H9 (cell line): ENCODE measurements around the gene MIAT. TPM values are rescaled to one million over a fixed set of nuclear protein-coding genes. Genes with fewer than 3 reads are reported as not detected.

ENCODE experiments used
- DNase-seq: peaks from one replicate; pipeline ENCODE4 v3.0.0-alpha.2; 2017
- H2AFZ ChIP-seq: one replicate; pipeline ENCODE4 v1.6.1; 2013; ENCODE audit warnings: mild to moderate bottlenecking, low read length, control low read depth, moderate library complexity
- H2AK5ac ChIP-seq: 2 replicates; pipeline ENCODE4 v1.6.1; 2013; ENCODE audit warnings: low read length, control low read depth, mixed read lengths; ENCODE audit not compliant: insufficient read length
- H2BK120ac ChIP-seq: one replicate; pipeline ENCODE4 v1.6.1; 2013; ENCODE audit warnings: low read depth, mild to moderate bottlenecking, low read length, control low read depth, inconsistent platforms; ENCODE audit not compliant: poor library complexity, severe bottlenecking
- H2BK12ac ChIP-seq: 2 replicates; pipeline ENCODE4 v1.6.1; 2013; ENCODE audit warnings: low read length, control low read depth, mixed read lengths, low read depth; ENCODE audit not compliant: insufficient read length
- H2BK15ac ChIP-seq: 2 replicates; pipeline ENCODE4 v1.6.1; 2013; ENCODE audit warnings: low read depth, low read length, control low read depth
- H2BK20ac ChIP-seq: one replicate; pipeline ENCODE4 v1.6.1; 2013; ENCODE audit warnings: low read depth, mild to moderate bottlenecking, low read length, control low read depth, inconsistent platforms; ENCODE audit not compliant: poor library complexity, severe bottlenecking
- H2BK5ac ChIP-seq: 2 replicates; pipeline ENCODE4 v1.6.1; 2013; ENCODE audit warnings: low read length, control low read depth, mixed read lengths; ENCODE audit not compliant: insufficient read length
- H3K14ac ChIP-seq: 2 replicates; pipeline ENCODE4 v1.6.1; 2013; ENCODE audit warnings: low read length, control low read depth; ENCODE audit not compliant: insufficient read depth
- H3K18ac ChIP-seq: 2 replicates; pipeline ENCODE4 v1.6.1; 2013; ENCODE audit warnings: low read depth, mild to moderate bottlenecking, mixed read lengths, low read length, control low read depth; ENCODE audit not compliant: insufficient read length
- H3K23ac ChIP-seq: 2 replicates; pipeline ENCODE4 v1.6.1; 2013; ENCODE audit warnings: low read length, control low read depth, mixed read lengths, low read depth; ENCODE audit not compliant: insufficient read length
- H3K23me2 ChIP-seq: 2 replicates; pipeline ENCODE4 v1.6.1; 2013; ENCODE audit warnings: low read depth, mild to moderate bottlenecking, mixed read lengths, low read length, control low read depth; ENCODE audit not compliant: insufficient read length, poor library complexity, severe bottlenecking
- H3K27ac ChIP-seq: 2 replicates; pipeline ENCODE4 v1.5.1; 2013; ENCODE audit warnings: low read length, control low read depth, mixed read lengths, low read depth; ENCODE audit not compliant: insufficient read length
- H3K27me3 ChIP-seq: 2 replicates; pipeline ENCODE4 v1.6.1; 2013; ENCODE audit warnings: low read length, control low read depth, inconsistent platforms; ENCODE audit not compliant: insufficient read depth
- H3K4ac ChIP-seq: 2 replicates; pipeline ENCODE4 v1.6.1; 2013; ENCODE audit warnings: low read depth, mild to moderate bottlenecking, control low read depth, inconsistent platforms, low read length, moderate library complexity
- H3K4me1 ChIP-seq: 2 replicates; pipeline ENCODE4 v1.6.1; 2013; ENCODE audit warnings: low read length, control low read depth, inconsistent platforms; ENCODE audit not compliant: insufficient read depth
- H3K4me2 ChIP-seq: 2 replicates; pipeline ENCODE4 v1.6.1; 2013; ENCODE audit warnings: low read length, control low read depth, mixed read lengths; ENCODE audit not compliant: insufficient read length, insufficient read depth
- H3K56ac ChIP-seq: 2 replicates; pipeline ENCODE4 v1.6.1; 2013; ENCODE audit warnings: low read depth, mild to moderate bottlenecking, mixed read lengths, low read length, control low read depth; ENCODE audit not compliant: insufficient read length
- H3K79me1 ChIP-seq: 2 replicates; pipeline ENCODE4 v1.6.1; 2013; ENCODE audit warnings: low read depth, mild to moderate bottlenecking, moderate library complexity, low read length, control low read depth, inconsistent platforms; ENCODE audit not compliant: insufficient read depth, poor library complexity, severe bottlenecking
- H3K79me2 ChIP-seq: 2 replicates; pipeline ENCODE4 v1.6.1; 2013; ENCODE audit warnings: low read length, control low read depth, inconsistent platforms; ENCODE audit not compliant: insufficient read depth
- H3K9ac ChIP-seq: 2 replicates; pipeline ENCODE4 v1.6.1; 2013; ENCODE audit warnings: low read length, control low read depth, mixed read lengths; ENCODE audit not compliant: insufficient read length; ENCODE audit errors: extremely low read depth
- H3K9me3 ChIP-seq: one replicate; pipeline ENCODE4 v1.6.1; 2013; ENCODE audit warnings: low read depth, low read length, inconsistent platforms; ENCODE audit not compliant: control insufficient read depth
- H3T11ph ChIP-seq: one replicate; pipeline ENCODE4 v1.6.1; 2013; ENCODE audit warnings: mild to moderate bottlenecking, low read length, control low read depth, inconsistent platforms
- H4K20me1 ChIP-seq: one replicate; pipeline ENCODE4 v1.6.1; 2013; ENCODE audit not compliant: control insufficient read depth, insufficient read length, insufficient read depth
- H4K5ac ChIP-seq: 2 replicates; pipeline ENCODE4 v1.6.1; 2013; ENCODE audit warnings: low read depth, mild to moderate bottlenecking, mixed read lengths, low read length, control low read depth; ENCODE audit not compliant: insufficient read length
- H4K8ac ChIP-seq: replicated peaks from 2 replicates; pipeline ENCODE4 v1.6.1; 2013; ENCODE audit warnings: low read length, control low read depth, mixed read lengths, low read depth; ENCODE audit not compliant: insufficient read length
- H4K91ac ChIP-seq: 2 replicates; pipeline ENCODE4 v1.6.1; 2013; ENCODE audit warnings: low read depth, mild to moderate bottlenecking, moderate library complexity, mixed read lengths, low read length, control low read depth; ENCODE audit not compliant: insufficient read length
- H3K27ac Mint-ChIP-seq, 3 experiments: 2 replicates in 2 of 3; 3 replicates in 1 of 3; pipeline ENCODE4 v1.8.0; 2020 to 2021; ENCODE audit warnings: mixed read lengths in 3 of 3, mild to moderate bottlenecking in 1 of 3, moderate library complexity in 1 of 3
- H3K27me3 Mint-ChIP-seq: 2 replicates; pipeline ENCODE4 v1.8.0; 2021; ENCODE audit warnings: low read depth, mild to moderate bottlenecking, moderate library complexity, mixed read lengths
- H3K36me3 Mint-ChIP-seq, 3 experiments: 2 replicates in 2 of 3; 3 replicates in 1 of 3; pipeline ENCODE4 v1.8.0; 2020 to 2021; ENCODE audit warnings: low read depth in 3 of 3, mixed read lengths in 3 of 3; ENCODE audit not compliant: insufficient read depth in 1 of 3
- H3K4me1 Mint-ChIP-seq, 2 experiments: 2 replicates each; pipeline ENCODE4 v1.8.0; 2020; ENCODE audit warnings: mixed read lengths in 2 of 2
- H3K4me3 Mint-ChIP-seq, 2 experiments: 2 replicates in 1 of 2; 3 replicates in 1 of 2; pipeline ENCODE4 v1.8.0; 2020 to 2021; ENCODE audit warnings: mild to moderate bottlenecking in 2 of 2, mixed read lengths in 2 of 2, moderate library complexity in 1 of 2
- H3K9me3 Mint-ChIP-seq, 2 experiments: 2 replicates in 1 of 2; 3 replicates in 1 of 2; pipeline ENCODE4 v1.8.0; 2020; ENCODE audit warnings: mild to moderate bottlenecking in 2 of 2, mixed read lengths in 2 of 2, moderate library complexity in 1 of 2
- CTCF ChIP-seq: fragments of 200-600 bp; sonication (generic); conservative IDR thresholded peaks from 3 replicates; pipeline ENCODE4 v1.8.0; 2021; ENCODE audit warnings: antibody characterized with exemption, mild to moderate bottlenecking
- WGBS: extraction: QIAGEN DNeasy Blood & Tissue Kit; methylation state at CpG from one replicate; pipeline ENCODE4 v1.1.7; 2013; ENCODE audit warnings: missing lambda C conversion rate, low lambda C conversion rate, mixed read lengths; ENCODE audit not compliant: insufficient read length; ENCODE audit errors: extremely low coverage; 5-methylcytosine and 5-hydroxymethylcytosine counted together
- total RNA-seq: library from RNA; stranded (reverse); gene quantifications from 2 replicates; pipeline ENCODE4 v1.2.1, GENCODE V29; 2021

Gene MIAT
- total RNA-seq, 1 experiment from 2014 or later: 85.6 TPM

- Histone ChIP-seq H3K79me1 (no peaks in the 10 kb centered on the region), H4K20me1 (no peaks in the 10 kb centered on the region), H3K9me3 (no peaks in the 10 kb centered on the region), H2BK120ac (no peak overlapping the region), H2BK5ac (no peak overlapping the region), H4K8ac (no peak overlapping the region), H3K4me1 (peaks cover 7% of the 10 kb centered on the region; the same call in 1 of the 2 replicates), H4K5ac (no peak overlapping the region), H2BK12ac (no peak overlapping the region), H3K27ac (no peak overlapping the region), H3K79me2 (no peaks in the 10 kb centered on the region), H3K4ac (no peak overlapping the region), H3T11ph (no peak overlapping the region), H4K91ac (no peak overlapping the region), H3K4me2 (no peak overlapping the region), H3K23ac (no peak overlapping the region), H3K56ac (no peak overlapping the region), H3K23me2 (peaks cover 8% of the 10 kb centered on the region), H2AFZ (no peak overlapping the region), H2AK5ac (no peak overlapping the region), H2BK20ac (no peak overlapping the region), H3K14ac (no peak overlapping the region), H3K27me3 (no peaks in the 10 kb centered on the region), H3K9ac (no peak overlapping the region), H3K18ac (no peak overlapping the region), H2BK15ac (no peak overlapping the region)
- no peaks in the 10 kb centered on the region for H3K9me3 Mint-ChIP-seq
- no peak overlapping the region for H3K27ac Mint-ChIP-seq
- no peak for TF ChIP-seq CTCF
- no peak for DNase-seq
- H3K36me3 Mint-ChIP-seq: peaks cover 2 to 18% (median 5%) of the 10 kb centered on the region in 3 experiments; a peak in 5 of 7 replicates
- no CpG with 5 or more reads among the region's 4 CpGs for WGBS
- no peaks in the 10 kb centered on the region for H3K27me3 Mint-ChIP-seq
- H3K4me3 Mint-ChIP-seq: no peak overlapping the region
- H3K4me1 Mint-ChIP-seq: peaks cover 63 to 77% of the 10 kb centered on the region in 2 experiments
Observed at GRCh38 chr22:26675687-26676268, 18.4 kb downstream of the MIAT start.
